PC-9 (cell line): ENCODE measurements around the gene TPM3.

Experiments used
- EZH2 ChIP-seq: fragments of 200-600 bp; sonication (generic); IDR thresholded peaks from 2 replicates; pipeline ENCODE4 v1.8.0; 2017; ENCODE audit warnings: antibody characterized with exemption, low read depth
- TF ChIP-seq, protein P1 (sequence below): fragments of 200-600 bp; sonication (generic); conservative IDR thresholded peaks from 2 replicates; pipeline ENCODE4 v1.6.1; 2017; ENCODE audit warnings: mixed run types, antibody characterized with exemption, mild to moderate bottlenecking, moderate library complexity

DNA sequence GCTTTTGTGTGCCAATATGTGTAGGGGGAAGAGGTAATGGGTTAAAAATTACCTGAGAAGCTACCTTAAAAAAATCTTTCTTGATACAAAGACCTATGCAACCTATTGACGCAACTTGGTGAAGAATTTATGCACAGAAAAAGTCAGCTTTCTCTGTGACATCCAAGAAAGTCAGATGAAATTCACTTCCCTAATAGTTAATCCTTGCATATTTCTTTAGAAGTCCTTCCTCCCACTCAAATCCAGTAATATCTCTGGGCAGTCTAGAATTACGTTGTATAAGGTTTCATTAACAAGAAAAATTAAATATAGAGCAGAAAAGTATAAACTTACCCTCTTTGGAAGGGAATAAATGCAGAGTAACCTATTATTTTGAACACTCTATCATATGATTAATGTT, 31.7 kb upstream of the TPM3 start:
- TF ChIP-seq, protein P1, sequence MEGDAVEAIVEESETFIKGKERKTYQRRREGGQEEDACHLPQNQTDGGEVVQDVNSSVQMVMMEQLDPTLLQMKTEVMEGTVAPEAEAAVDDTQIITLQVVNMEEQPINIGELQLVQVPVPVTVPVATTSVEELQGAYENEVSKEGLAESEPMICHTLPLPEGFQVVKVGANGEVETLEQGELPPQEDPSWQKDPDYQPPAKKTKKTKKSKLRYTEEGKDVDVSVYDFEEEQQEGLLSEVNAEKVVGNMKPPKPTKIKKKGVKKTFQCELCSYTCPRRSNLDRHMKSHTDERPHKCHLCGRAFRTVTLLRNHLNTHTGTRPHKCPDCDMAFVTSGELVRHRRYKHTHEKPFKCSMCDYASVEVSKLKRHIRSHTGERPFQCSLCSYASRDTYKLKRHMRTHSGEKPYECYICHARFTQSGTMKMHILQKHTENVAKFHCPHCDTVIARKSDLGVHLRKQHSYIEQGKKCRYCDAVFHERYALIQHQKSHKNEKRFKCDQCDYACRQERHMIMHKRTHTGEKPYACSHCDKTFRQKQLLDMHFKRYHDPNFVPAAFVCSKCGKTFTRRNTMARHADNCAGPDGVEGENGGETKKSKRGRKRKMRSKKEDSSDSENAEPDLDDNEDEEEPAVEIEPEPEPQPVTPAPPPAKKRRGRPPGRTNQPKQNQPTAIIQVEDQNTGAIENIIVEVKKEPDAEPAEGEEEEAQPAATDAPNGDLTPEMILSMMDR, result no peak
- no peak for TF ChIP-seq EZH2
